ENCODE measurements around the gene PPFIBP1.
"Not testable (repeated sequence)": the region's sequence is repeated elsewhere in the genome, so short reads cannot be mapped to it uniquely, and the experiment has no call there.

PPFIBP1 gene

GRCh38 chr12:27544858-27545257 lies 20.9 kb downstream of the PPFIBP1 start:
- DNase-seq = not testable (repeated sequence)

GRCh38 chr12:27545665-27546064 lies 21.7 kb downstream of the PPFIBP1 start:
- DNase-seq = no peak

GRCh38 chr12:27547592-27547991 lies 23.6 kb downstream of the PPFIBP1 start:
- no peak for DNase-seq

GRCh38 chr12:27548301-27549199 lies 24.5 kb downstream of the PPFIBP1 start:
- no peak for DNase-seq

GRCh38 chr12:27549236-27549800 lies 25.3 kb downstream of the PPFIBP1 start:
- DNase-seq = no peak

- peak in 1 of 2 donors; percentile 42 for DNase-seq
These were observed 26.0 kb downstream of the PPFIBP1 start for GRCh38 chr12:27549801-27550652.

GRCh38 chr12:27550653-27550975 lies 26.6 kb downstream of the PPFIBP1 start:
- DNase-seq = no peak

GRCh38 chr12:27551172-27551840 lies 27.3 kb downstream of the PPFIBP1 start:
- no peak for DNase-seq

- DNase-seq = no peak
These were observed 28.2 kb downstream of the PPFIBP1 start for GRCh38 chr12:27552235-27552634.

- DNase-seq = no peak
These were observed 29.0 kb downstream of the PPFIBP1 start for GRCh38 chr12:27552886-27553560.

GRCh38 chr12:27553941-27554340 lies 29.9 kb downstream of the PPFIBP1 start:
- DNase-seq = no peak

- no peak for DNase-seq
These were observed 30.6 kb downstream of the PPFIBP1 start for GRCh38 chr12:27554421-27555186.

- no peak for DNase-seq
These were observed 31.4 kb downstream of the PPFIBP1 start for GRCh38 chr12:27555361-27555760.

GRCh38 chr12:27555925-27556778 lies 32.1 kb downstream of the PPFIBP1 start:
- no peak for DNase-seq

- DNase-seq = no peak
These were observed 36.1 kb downstream of the PPFIBP1 start for GRCh38 chr12:27560126-27560525.

GRCh38 chr12:27561535-27562350 lies 37.7 kb downstream of the PPFIBP1 start:
- DNase-seq = no peak

- no peak for DNase-seq
These were observed 40.7 kb downstream of the PPFIBP1 start for GRCh38 chr12:27564612-27565213.

GRCh38 chr12:27566159-27566558 lies 42.2 kb downstream of the PPFIBP1 start:
- DNase-seq = no peak

GRCh38 chr12:27566626-27567025 lies 42.6 kb downstream of the PPFIBP1 start:
- DNase-seq = no peak

Measured in CD4-positive, alpha-beta T cell treated with Interleukin-1 beta for 1 hour (primary cell).